Measurements from ENCODE around the gene ACTMAP. TPM values are rescaled to one million over a fixed set of nuclear protein-coding genes. Genes with fewer than 3 reads are reported as not detected.

Gene ACTMAP
- total RNA-seq, 3 donors from 2014 or later (not counting 1 experiment from before 2014, with no cell fraction given), result 5.9 to 9.6 (median 8.2) TPM

DNA sequence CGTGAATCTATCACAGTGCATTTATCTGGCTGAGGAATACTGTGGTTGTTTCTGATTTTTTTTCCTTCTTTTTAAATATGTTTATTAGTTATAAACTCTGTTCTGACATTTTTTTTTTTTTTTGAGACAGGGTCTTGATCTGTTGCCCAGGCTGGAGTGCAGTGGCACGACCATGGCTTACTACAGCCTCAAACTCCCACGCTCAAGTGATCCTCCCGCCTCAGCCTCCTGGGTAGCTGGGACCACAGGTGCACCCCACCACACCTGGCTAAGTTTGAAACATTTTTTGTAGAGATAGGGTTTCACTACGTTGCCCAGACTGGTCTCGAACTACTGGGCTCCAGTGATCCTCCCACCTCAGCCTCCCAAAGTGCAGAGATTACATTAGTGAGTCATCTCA is 53.3 kb downstream of the ACTMAP start:
- Histone ChIP-seq H3K27ac (ENCODE audit: low read length) (no peak overlapping the region), H3K27me3 (ENCODE audit: control insufficient read depth, insufficient read depth, low read length) (no peaks in the 10 kb centered on the region), H3K9me3 (ENCODE audit: control insufficient read depth, insufficient read depth, low read length) (no peaks in the 10 kb centered on the region), H3K4me1 (ENCODE audit: control insufficient read depth, insufficient read depth, low read length) (no peaks in the 10 kb centered on the region), H3K36me3 (ENCODE audit: control insufficient read depth, insufficient read depth, low read length) (peaks cover 14% of the 10 kb centered on the region), H3K4me3 (ENCODE audit: low read length) (no peak overlapping the region)
- Mint-ChIP-seq H3K36me3 (peaks cover 7% of the 10 kb centered on the region), H3K4me1 (no peaks in the 10 kb centered on the region), H3K27me3 (ENCODE audit: low read depth in 2 of 2) (no peaks in the 10 kb centered on the region), H3K27ac (no peak overlapping the region), H3K9me3 (no peaks in the 10 kb centered on the region), H3K4me3 (no peak overlapping the region)
- TF ChIP-seq CTCF (IDR thresholded peaks at IDR 0.05), result no peak
- intact Hi-C loops (cut with micrococcal nuclease), result no loop called here
- 93% methylated on average over 6 of the region's 6 CpGs for WGBS (ENCODE audit: insufficient coverage)
- DNase-seq, result no peak
- ATAC-seq, result no peak

GRCh38 chr19:40695881-40696280 is 54.4 kb downstream of the ACTMAP start:
- no peak overlapping the region for H3K4me3 ChIP-seq (ENCODE audit: low read length)
- TF ChIP-seq CTCF (IDR thresholded peaks at IDR 0.05), result no peak
- no peaks in the 10 kb centered on the region for H3K27me3 ChIP-seq (ENCODE audit: control insufficient read depth, insufficient read depth, low read length)
- H3K27ac ChIP-seq (ENCODE audit: low read length), result no peak overlapping the region
- intact Hi-C loops (cut with micrococcal nuclease), result no loop called here
- H3K9me3 Mint-ChIP-seq, result no peaks in the 10 kb centered on the region
- H3K27ac Mint-ChIP-seq, result no peak overlapping the region
- no peak overlapping the region for H3K4me3 Mint-ChIP-seq
- ATAC-seq (no peak), DNase-seq (no peak)
- peaks cover 7% of the 10 kb centered on the region for H3K4me1 ChIP-seq (ENCODE audit: control insufficient read depth, insufficient read depth, low read length)
- H3K4me1 Mint-ChIP-seq, result peaks cover 0 to 2% of the 10 kb centered on the region in 2 donors
- peaks cover 6% of the 10 kb centered on the region for H3K36me3 ChIP-seq (ENCODE audit: control insufficient read depth, insufficient read depth, low read length)
- no peaks in the 10 kb centered on the region for H3K9me3 ChIP-seq (ENCODE audit: control insufficient read depth, insufficient read depth, low read length)
- WGBS (ENCODE audit: insufficient coverage), result 99% methylated on average over 5 of the region's 5 CpGs
- H3K27me3 Mint-ChIP-seq (ENCODE audit: low read depth in 2 of 2), result no peaks in the 10 kb centered on the region
- peaks cover 4% of the 10 kb centered on the region for H3K36me3 Mint-ChIP-seq

- Mint-ChIP-seq H3K27ac (peak overlapping the region in 1 of 2 donors; percentile 69), H3K27me3 (ENCODE audit: low read depth in 2 of 2) (no peaks in the 10 kb centered on the region), H3K36me3 (no peaks in the 10 kb centered on the region), H3K4me3 (no peak overlapping the region), H3K9me3 (no peaks in the 10 kb centered on the region), H3K4me1 (peaks cover 0 to 6% of the 10 kb centered on the region in 2 donors)
- WGBS (ENCODE audit: insufficient coverage), result 80% methylated on average over 1 of the region's 4 CpGs
- Histone ChIP-seq H3K27me3 (ENCODE audit: control insufficient read depth, insufficient read depth, low read length) (no peaks in the 10 kb centered on the region), H3K9me3 (ENCODE audit: control insufficient read depth, insufficient read depth, low read length) (no peaks in the 10 kb centered on the region), H3K4me1 (ENCODE audit: control insufficient read depth, insufficient read depth, low read length) (peaks cover 22% of the 10 kb centered on the region), H3K4me3 (ENCODE audit: low read length) (no peak overlapping the region), H3K36me3 (ENCODE audit: control insufficient read depth, insufficient read depth, low read length) (peaks cover 2% of the 10 kb centered on the region), H3K27ac (ENCODE audit: low read length) (no peak overlapping the region)
- ATAC-seq, result no peak
- TF ChIP-seq CTCF (IDR thresholded peaks at IDR 0.05), result no peak
- intact Hi-C loops (cut with micrococcal nuclease), result no loop called here
- no peak for DNase-seq
Observed at GRCh38 chr19:40693896-40694295, 56.4 kb downstream of the ACTMAP start.

DNA sequence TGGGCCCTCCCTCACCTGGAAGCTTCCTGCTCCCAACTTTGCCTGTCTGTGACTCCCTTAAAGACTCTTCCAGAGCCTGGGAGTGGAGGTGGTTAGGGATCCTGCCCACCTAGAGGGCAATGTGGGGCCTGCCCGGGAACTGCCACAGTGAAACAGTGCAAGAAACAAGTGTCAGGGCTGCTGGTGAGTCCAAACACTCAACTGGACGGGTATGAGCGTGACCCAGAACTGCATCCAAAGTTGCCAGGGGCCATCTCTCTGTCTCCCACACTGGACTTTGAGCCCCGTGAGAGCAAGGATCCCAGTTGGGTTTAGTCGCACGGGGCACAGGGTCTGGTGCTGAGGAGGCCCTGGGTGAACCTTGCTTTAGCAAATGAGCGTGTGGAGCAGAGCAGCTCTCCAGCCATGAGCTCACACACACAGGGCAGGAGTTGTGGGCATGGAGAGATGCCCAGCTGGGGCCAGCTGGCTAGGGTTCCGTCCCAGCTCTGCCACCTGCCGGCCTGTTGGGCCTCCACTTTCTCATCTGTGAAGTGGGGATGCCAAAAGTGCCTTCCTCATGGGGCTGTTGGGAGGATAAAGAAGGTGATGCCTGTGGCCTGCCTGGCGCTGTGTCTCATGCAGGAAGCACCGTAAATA is 57.0 kb downstream of the ACTMAP start:
- peaks cover 28% of the 10 kb centered on the region for H3K4me1 ChIP-seq (ENCODE audit: control insufficient read depth, insufficient read depth, low read length)
- peak overlapping the region in 1 of 2 donors; percentile 68 for H3K27ac Mint-ChIP-seq
- intact Hi-C loops (cut with micrococcal nuclease), result no loop called here
- no peak overlapping the region for H3K4me3 ChIP-seq (ENCODE audit: low read length)
- no peaks in the 10 kb centered on the region for H3K9me3 ChIP-seq (ENCODE audit: control insufficient read depth, insufficient read depth, low read length)
- H3K9me3 Mint-ChIP-seq, result no peaks in the 10 kb centered on the region
- H3K36me3 Mint-ChIP-seq, result no peaks in the 10 kb centered on the region
- peaks cover 0 to 6% of the 10 kb centered on the region in 2 donors for H3K4me1 Mint-ChIP-seq
- DNase-seq (no peak), ATAC-seq (no peak)
- no peaks in the 10 kb centered on the region for H3K27me3 ChIP-seq (ENCODE audit: control insufficient read depth, insufficient read depth, low read length)
- H3K4me3 Mint-ChIP-seq, result no peak overlapping the region
- no peak overlapping the region for H3K27ac ChIP-seq (ENCODE audit: low read length)
- no peaks in the 10 kb centered on the region for H3K27me3 Mint-ChIP-seq (ENCODE audit: low read depth in 2 of 2)
- TF ChIP-seq CTCF (IDR thresholded peaks at IDR 0.05), result no peak
- peaks cover 2% of the 10 kb centered on the region for H3K36me3 ChIP-seq (ENCODE audit: control insufficient read depth, insufficient read depth, low read length)
- WGBS (ENCODE audit: insufficient coverage), result 95% methylated on average over 11 of the region's 11 CpGs
